Daoy (cell line): ENCODE data around the gene XAB2. TPM values are rescaled to one million over a fixed set of nuclear protein-coding genes. Genes with fewer than 3 reads are reported as not detected.

Experiments used
- DNase-seq: peaks from one replicate; pipeline ENCODE4 v3.0.0-alpha.2; 2015; ENCODE audit warnings: low read depth
- total RNA-seq: library from RNA; depleted of rRNA; stranded (reverse); fragments of >200 nt; shearing (Covaris generic); gene quantifications from 2 replicates; pipeline ENCODE4 v1.2.3, GENCODE V29; 2014

XAB2 gene
- total RNA-seq, 1 experiment from 2014 or later = 47.3 TPM

DNA sequence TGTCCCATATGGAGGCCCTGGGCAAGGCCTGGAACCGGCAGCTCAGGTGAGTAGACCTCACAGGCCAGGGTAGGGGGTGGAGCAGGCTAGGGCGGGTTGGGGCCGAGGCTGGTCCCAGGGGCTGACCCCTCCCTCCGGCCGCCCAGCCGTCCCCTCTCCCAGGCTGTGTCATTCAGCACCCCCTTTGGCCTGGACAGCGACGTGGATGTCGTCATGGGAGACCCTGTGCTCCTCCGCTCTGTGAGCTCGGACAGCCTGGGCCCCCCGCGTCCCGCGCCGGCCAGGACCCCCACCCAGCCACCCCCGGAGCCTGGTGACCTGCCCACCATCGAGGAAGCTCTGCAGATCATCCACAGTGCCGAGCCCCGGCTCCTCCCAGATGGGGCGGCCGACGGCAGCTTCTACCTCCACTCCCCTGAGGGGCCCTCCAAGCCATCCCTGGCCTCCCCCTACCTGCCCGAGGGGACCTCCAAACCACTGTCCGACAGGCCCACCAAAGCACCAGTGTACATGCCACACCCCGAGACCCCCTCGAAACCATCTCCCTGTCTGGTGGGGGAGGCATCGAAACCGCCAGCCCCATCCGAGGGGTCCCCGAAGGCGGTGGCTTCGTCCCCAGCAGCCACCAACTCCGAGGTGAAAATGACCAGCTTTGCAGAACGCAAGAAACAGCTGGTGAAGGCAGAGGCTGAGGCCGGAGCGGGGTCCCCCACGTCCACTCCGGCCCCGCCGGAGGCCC is 17.6 kb downstream of the XAB2 start:
- no peak for DNase-seq

DNA sequence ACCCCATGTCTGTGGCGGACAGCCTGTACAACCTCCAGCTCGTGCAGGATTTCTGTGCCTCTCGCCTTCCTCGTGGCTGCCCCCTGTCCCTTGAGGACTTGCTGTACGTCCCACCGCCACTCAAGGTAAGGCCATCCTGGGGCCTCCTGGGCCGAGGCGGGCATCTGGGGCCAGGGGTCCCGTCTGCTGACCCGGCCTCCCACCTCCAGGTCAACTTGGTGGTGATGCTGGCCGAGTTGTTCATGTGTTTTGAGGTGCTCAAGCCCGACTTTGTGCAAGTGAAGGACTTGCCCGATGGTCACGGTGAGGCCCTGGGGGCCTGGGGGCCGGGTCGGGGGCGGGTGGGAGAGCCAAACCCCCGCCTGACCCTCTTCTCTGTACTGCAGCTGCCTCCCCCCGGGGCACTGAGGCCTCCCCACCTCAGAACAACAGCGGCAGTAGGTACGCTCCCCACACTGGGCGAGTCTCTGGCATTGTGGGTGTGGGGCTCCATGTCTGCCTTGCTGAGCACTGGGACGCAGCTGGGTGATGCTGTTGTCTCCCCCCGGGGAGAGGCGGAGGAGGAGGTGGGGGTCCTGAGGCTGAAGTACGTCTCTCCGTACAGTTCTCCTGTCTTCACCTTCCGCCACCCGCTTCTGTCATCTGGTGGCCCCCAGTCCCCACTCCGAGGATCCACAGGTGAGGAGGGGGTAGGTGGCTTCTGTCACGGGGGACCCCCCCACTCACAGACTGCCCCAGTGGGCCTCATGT is 18.7 kb downstream of the XAB2 start:
- DNase-seq = no peak

DNA sequence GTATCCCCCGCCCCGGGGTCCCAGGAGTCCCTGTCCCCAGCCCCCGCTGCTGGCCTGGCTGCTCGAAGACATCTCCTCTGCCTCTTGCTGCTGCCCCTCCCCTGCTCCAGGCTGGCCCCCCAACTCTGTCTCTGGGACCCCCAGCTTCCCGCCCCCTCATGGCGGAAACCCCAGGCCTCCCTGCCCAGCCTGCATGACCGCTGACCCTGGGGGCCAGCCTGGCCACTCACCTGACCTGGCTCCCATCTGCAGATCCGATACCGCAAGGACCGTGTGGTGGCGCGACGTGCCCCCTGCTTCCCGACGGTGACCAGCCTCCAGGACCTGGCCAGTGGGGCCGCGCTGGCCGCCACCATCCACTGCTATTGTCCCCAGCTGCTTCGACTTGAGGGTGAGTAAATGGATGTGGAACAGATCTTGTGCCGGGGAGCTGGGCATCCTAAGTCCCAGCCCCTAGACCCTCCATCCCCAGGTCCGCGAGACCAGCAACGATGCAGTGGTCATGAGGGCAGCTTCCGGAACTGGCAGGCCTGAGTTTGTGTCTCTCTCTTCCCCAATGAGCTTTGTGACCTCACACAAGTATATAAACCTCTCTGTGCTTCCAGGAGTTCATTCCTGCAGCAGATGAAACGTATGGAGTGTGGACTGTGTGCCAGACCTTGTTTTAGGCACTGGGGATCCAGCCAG is 21.3 kb downstream of the XAB2 start:
- no peak for DNase-seq

DNA sequence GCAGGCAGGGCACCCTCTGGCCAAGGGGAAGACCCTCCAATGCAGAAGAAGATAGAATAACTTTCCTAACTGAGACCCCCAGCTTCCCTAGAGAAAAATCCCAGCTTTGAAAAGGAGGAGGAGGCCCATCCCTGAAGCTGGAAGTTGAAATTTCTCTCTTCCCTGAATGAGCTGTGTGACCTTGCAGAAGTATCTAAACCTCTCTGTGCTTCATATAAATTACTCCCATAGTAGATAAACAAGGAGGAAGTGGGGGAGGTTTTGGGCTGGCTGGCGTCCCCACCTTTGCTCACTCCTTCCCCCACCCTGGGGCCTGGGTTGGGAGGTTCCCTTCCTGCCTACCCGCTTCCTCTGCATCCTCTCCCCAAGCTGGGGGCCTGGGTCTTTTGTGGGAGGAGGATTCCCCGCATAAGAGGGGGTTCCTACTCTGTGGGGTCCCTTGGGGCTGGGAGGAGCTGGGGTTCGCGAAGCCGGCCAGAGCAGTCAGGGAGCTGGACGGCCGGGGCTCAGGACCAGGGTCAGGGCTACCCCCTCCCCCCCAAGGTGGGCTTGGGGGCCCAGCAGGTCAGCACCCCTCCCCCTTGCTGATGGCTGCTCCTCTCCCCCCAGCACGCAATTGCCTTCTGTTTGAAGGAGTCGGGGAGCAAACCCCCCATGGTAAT is 22.0 kb downstream of the XAB2 start:
- no peak for DNase-seq

DNA sequence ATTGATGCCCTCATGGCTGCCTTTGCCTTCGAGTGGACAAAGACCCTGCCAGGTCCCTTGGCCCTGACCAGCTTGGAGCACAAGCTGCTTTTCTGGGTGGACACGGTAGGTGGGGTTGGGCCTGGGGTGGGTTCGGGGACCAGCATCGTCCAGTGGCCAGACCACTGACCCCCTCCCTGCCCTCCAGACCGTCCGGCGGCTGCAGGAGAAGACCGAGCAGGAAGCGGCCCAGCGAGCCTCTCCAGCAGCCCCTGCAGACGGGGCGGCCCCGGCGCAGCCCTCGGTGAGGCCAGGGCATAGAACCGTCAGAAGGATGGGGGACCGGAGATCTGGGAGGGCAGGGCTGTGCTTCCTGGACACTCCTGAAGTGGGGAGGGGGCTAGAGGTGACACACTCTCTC is 23.1 kb downstream of the XAB2 start:
- DNase-seq = no peak

DNA sequence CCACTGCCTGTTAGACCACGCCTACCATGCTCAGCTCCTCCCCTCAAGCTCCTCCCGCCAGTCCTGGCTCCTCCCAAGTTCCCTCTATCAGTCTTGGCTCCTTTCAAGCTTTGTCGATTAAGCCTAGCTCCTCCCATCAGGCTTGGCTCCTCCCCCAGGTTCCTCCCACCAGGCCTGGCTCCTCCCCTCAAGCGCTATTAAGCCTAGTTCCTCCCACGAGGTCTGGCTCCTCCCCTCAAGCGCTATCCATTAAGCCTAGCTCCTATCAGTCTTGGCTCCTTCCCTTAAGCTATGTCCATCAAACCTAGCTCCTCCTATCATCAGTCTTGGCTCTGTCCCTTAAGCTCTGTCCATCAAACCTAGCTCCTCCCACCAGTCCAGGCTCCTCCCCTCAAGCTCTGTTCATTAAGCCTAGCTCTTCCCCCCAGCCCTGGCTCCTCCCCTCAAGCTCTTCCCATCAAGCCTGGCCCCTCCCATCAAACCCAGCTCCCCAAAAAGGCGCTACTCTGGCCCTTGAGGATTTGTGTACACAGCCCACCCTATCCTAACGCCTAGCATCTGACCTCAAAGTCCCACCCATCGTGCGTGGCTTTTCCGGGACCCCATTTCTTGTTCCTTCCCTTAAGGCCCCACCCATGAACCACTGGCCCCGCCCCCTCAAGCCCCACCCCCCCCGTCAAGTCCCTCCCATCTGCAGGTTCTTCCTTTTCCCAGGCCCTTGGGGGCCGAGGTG is 23.7 kb downstream of the XAB2 start:
- peak; percentile 77 for DNase-seq

DNA sequence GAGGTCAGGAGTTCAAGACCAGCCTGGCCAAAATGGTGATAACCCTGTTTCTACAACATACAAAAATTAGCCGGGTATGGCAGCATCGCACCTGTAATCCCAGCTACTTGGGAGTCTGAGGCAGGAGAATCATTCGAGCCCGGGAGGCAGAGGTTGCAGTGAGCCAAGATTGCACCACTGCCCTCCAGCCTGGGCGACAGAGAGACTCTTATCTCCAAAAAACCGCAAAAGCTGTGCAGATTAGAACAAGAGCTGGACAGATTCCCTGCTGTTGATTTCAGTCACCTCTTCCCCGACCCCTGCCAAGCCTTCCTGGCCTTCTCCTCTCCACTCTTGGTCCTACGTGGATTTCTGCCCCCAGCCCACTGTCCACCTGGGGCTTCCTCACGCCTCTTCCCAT is 25.4 kb downstream of the XAB2 start:
- DNase-seq = no peak

DNA sequence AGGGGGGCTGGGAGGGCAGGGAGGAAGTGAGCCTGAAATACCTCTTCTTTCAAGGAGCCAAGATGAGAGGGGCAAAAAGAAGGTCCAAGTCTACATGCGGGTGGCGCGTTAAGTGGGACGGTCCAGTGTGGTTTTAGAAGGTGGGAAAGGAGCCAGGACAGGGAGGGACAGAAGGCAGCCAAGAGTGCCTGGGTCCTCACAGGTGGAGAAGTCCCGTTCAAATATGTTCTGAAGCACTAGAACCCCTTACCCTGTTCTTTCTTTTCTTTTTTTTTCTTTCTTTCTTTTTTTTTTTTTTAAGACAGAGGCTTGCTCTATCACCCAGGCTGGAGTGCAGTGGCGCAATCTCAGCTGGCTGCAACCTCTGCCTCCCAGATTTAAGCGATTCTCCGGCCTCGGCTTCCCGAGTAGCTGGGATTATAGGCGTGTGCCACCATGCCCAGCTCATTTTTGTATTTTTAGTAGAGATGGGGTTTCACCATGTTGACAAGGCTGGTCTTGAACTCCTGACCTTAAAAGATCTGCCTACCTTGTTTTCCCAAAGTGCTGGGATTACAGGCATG is 26.3 kb downstream of the XAB2 start:
- no peak for DNase-seq

DNA sequence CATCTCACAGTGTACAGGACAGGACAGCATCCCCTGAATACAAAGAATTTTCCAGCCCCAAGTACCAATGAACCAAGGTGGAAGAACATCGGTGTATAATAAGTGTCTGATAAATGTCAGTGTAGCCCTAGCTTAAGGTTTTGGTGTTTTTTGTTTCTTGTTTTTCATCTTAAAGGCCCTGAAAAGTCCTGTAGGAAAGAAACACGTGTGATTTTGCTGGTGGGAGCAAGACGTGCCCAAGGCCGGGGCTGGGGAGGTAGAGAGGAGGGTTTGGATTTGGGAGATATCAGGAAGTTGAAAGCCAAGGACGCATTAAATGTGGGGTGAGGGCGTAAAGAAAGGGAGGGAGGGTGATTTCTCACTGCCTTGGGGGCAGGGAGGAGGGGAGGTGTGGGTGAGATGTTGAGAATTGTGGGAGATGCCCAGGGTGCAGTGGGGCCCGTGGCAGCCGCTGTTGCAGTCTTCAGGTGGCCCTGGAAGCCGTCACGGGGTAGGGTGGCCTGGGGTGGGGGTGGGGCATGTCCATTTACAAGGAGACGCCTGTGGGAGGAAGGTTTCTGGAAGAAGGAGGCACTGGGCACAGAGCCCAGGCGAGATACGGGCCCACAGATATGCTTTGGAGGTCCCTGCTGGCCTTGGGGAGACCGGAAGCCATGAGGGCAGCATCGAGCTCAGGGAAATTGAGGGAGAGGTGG is 27.0 kb downstream of the XAB2 start:
- no peak for DNase-seq

DNA sequence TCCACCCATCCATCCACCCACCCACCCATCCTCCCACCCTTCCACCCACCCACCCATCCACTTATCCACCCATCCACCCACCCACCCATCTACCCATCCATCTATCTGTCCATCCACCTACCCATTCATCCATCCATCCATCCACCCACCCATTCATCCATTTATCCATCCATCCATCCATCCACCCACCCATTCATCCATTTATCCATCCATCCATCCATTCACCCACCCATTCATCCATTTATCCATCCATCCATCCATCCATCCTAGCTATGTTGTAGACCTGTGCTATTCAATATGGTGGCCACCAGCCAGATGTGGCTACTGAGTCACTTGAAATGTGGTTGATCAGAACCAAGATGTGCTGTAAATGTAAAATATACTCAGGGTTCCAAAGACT is 28.6 kb downstream of the XAB2 start:
- DNase-seq = no peak

DNA sequence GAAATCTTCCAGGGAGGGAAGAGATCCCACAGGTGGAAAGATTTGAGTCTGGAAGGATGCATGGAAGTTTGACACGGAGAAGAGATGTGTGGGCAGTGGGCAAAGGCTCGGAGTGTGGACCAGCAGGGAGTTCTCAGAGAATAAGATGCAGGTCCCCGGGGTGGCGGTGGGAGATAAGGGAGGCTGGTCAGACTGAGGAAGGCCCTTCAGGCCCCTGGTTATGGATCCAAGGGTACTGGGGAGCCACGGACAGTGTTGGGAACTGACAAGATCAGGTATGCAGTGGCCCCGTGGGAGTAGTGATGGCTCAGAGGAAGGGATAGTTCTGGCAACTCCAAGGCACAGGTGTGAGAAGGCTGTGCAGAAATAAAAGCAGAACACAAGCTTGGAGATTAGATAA is 31.2 kb downstream of the XAB2 start:
- DNase-seq = no peak

DNA sequence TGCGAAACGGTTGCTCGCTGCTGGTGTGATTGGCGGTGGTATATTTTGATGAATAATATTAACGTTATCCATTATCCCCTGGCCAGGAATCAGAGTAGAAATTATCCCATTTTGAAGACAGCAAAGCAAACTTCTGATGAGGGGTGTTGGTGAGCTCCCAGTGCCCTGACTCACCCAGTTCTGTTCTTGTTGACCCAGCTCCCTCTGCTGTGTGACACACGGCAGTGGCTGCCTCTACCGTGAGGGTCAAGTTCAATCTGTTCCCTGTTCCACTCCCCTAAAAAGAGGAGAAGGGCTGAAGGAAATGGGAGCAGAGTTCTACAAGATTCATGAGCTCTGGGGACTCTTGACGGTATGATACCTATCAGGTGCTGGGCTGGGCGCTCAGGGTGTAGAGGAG is 31.7 kb downstream of the XAB2 start:
- peak; percentile 48 for DNase-seq

DNA sequence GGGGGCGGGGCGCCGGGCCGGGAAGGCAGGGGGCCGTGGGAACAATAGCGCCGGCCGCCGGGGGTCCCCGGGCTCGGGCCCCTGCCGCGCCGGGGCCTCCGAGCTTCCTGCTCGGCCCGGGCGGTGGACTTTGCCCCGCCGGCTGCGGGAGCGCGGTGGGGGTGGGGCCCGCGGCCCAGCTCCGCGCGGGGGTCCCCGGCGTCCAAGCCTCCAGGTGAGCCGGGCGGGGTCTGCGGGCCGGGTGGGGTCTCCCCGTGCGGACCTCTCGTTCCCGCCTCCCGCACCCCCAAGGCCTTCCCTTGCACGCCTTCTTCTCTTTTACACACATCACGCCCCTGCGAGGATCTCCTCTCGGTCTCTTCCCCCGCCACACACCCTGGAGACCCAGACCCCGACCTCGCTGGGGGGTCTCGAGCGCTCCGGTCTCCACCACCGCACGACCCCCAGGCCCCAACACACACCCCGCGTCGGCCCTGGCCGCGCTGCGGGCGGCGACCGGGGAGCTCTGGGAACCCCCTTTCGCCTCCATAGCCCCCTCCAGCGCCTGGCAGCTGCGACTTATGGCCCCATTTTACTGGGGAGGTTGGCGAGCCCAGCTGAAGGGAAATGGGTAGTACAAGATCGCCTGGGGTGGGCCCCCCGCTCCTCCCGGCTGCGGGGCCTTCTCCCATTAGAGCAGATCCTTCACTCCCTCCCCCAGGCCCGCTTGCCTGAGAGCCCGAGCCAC is 33.0 kb downstream of the XAB2 start:
- no peak for DNase-seq

DNA sequence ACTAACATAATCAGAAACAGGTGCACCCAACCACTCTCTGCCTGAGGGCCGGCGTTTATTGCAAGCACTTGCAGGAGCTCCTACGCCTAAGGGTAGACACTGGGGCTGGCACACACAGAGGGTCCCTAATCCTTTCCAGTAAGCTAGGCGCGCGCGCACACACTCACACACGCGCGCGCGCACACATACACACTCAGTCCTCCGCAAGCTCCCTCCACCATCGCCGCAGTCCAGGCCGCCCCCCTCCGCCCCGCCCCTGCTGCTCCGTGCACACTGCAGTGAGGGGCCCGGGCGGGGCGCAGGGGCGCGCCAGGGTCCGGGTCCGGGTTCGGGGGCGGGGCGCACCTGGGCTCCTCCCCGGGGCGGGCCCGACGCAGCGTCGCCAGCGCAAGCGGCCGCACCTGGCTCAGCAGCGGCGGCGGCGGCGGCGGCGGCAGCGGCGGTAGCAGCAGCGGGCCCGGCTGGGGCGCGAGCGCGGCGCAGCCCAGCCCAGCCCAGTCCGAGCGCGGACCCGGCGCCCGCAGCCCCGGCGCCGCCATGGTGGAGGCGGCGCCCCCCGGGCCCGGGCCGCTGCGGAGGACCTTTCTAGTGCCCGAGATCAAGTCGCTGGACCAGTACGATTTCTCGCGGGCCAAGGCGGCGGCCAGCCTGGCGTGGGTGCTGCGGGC is 33.7 kb downstream of the XAB2 start, which contains the start of gene CAMSAP3:
TSS of gene CAMSAP3 (plus strand) at position 398 of the 668 bp plus-strand sequence. CDS start at position 538, 140 bp downstream.
- DNase-seq = peak; percentile 64

DNA sequence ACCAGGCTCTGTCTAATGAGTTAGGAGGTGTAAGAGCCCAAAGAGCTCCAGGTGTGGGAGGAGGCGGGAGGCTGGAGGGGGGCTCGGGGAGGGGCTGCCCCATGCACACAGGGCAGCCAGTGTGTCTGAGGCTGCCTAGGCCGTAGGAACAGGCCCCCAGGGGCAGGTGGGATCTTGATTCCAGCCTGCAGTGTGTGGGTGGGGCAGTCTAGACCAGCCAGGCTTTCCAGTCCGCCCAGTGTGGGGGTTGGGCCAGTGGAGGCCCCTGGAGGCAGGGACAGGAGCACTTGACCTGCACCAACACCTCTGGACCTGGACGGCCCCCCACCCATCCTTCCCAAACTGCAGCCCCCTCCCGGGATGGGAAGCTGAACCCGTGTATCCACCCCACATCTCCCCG is 39.1 kb downstream of the XAB2 start:
- no peak for DNase-seq

DNA sequence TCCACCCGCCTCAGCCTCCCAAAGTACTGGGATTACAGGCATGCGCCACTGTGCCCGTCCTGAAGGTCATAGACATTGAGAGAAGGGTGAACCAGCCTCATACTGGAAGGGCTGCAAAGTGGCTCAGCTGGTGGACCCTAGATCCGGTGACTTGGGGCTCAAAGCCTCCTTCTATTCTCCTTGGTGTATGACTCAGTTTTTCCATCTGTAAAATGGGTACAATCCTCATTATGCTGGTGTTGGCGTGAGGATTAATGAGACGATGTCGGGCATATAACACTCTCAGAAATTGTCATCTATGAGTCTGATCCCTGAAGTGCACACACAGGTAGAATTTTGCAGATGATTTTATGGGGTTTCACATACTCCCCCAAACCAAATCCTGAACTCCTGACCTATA is 39.5 kb downstream of the XAB2 start:
- no peak for DNase-seq

DNA sequence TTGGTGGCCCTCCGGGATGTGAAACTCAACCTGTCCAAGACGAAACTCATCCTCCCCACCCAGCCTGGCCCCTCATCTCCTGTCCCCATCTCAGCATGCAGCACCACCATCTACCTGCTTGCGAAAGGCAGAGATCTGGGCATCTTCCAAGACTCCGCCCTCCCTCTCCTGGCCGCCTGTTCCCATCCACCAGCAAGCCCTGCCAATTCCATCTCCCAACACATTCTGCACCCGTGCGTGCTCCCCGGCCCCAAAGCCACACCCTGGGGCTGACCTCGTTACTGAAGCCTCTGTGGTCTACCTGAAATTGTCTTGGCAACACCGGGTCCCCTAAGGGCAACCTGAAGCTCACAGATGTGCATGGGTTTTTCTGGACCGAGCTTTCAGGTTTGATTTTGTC is 46.9 kb downstream of the XAB2 start:
- DNase-seq = no peak

DNA sequence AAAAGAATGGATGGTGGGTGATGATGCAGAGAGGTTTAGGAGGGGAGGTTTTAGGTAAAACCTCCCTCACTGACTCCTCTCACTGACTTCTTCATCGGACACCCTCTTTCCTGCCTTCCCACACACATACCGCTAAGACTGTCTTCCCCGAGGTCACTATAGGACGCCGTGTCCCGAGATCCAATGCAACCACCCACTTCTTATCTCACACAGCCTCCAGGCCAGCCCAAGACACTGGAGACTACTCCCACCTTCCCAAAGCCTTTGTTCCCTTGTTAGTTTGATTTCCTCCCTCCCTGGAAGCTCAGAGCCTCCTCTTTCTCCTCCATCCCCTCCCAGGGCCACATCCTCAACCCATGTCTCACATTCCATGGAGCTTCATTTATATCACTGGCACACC is 50.2 kb downstream of the XAB2 start:
- no peak for DNase-seq

DNA sequence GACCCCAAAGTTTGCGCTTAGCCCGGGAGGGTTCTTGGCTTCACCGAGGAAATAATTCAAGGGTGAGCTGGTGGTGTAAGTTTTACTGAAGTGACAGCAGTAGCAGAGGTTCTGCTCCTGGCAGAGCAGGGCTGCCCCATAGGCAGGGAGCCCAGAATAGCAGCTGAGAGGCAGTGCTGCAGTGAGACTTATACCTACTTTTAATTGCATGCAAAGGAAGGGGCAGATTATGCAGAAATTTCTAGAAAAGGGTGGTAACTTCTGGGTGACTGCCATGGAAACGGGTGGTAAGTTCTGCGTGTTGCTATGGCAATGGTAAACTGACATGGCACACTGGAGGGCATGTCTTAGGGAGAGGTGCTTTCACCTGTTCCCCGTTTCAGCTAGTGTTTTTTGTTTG is 51.2 kb downstream of the XAB2 start:
- no peak for DNase-seq
